Immature natural killer cell (primary cell): ENCODE data around the gene PTGR1. TPM values are rescaled to one million over a fixed set of nuclear protein-coding genes. Genes with fewer than 3 reads are reported as not detected.
"Not testable (repeated sequence)": the region's sequence is repeated elsewhere in the genome, so short reads cannot be mapped to it uniquely, and the experiment has no call there.

ENCODE experiments used
- DNase-seq, 3 donors: peaks; one replicate each; pipeline ENCODE4 v3.0.0; 2022; ENCODE audit warnings: mixed read lengths in 1 of 3
- H3K27ac Mint-ChIP-seq, 6 donors: one replicate each; pipeline ENCODE4 v1.8.0; 2020; ENCODE audit warnings: mixed read lengths in 6 of 6, mild to moderate bottlenecking in 5 of 6, inconsistent platforms in 4 of 6, moderate library complexity in 3 of 6
- H3K27me3 Mint-ChIP-seq, 3 donors: one replicate each; pipeline ENCODE4 v1.8.0; 2020 to 2021; ENCODE audit warnings: low read depth in 3 of 3, mild to moderate bottlenecking in 3 of 3, mixed read lengths in 3 of 3, moderate library complexity in 3 of 3, inconsistent platforms in 1 of 3
- H3K36me3 Mint-ChIP-seq, 3 donors: one replicate each; pipeline ENCODE4 v1.8.0; 2020; ENCODE audit warnings: mixed read lengths in 3 of 3, inconsistent platforms in 2 of 3, mild to moderate bottlenecking in 2 of 3
- H3K4me1 Mint-ChIP-seq, 2 donors: one replicate each; pipeline ENCODE4 v1.8.0; 2020; ENCODE audit warnings: inconsistent platforms in 2 of 2, mild to moderate bottlenecking in 2 of 2, mixed read lengths in 2 of 2, moderate library complexity in 1 of 2
- H3K4me3 Mint-ChIP-seq, 5 donors: one replicate each; pipeline ENCODE4 v1.8.0; 2020; ENCODE audit warnings: mild to moderate bottlenecking in 5 of 5, mixed read lengths in 5 of 5, inconsistent platforms in 3 of 5, moderate library complexity in 3 of 5
- H3K9me3 Mint-ChIP-seq, 6 donors: one replicate each; pipeline ENCODE4 v1.8.0; 2020; ENCODE audit warnings: mild to moderate bottlenecking in 6 of 6, mixed read lengths in 6 of 6, inconsistent platforms in 4 of 6, moderate library complexity in 3 of 6
- polyA plus RNA-seq, 3 donors: library from polyadenylated mRNA; unstranded; fragments of 300-500 nt; fragmentation: Illumina TruSeq; gene quantifications; one replicate each; pipeline ENCODE4 v1.2.3, GENCODE V29; 2021

PTGR1 gene
- polyA plus RNA-seq, 3 donors from 2014 or later = 0.34 TPM; not detected in 2

DNA sequence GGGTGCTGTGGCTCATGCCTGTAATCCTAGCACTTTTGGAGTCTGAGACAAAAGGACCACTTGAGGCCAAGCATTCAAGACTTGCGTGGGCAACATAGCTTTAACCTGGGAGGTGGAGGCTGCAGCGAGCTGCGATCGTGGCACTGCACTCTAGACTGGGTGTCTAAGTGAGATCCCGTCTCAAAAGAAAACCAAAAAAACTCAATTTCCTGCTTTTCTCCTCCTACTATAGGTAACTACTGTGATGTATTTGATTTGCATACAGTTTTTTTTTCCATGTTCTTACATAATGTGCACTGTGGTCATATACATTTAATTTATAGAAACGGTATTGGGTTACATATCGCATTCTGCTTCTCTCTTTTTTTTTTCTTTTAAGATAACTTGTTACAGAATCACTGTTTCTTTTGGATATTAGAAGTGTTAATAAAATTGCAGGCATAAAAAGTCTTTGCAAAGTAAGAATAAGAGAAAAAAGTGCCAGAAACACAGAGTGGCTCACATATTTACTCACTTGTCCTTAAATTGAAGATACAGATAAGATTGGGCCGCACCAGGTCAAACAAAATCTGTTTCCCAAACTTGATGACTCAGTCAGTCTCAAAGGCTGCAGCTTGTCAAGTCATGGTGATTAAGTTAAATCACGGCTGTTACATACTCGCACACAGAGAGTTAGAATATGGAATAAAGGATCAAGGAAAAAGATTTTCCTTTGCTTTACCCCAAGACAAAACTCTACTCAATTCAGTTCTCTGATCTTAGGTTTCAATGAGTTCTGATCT, 2.0 kb upstream of the PTGR1 start:
- Mint-ChIP-seq H3K36me3 (peaks cover 0 to 5% (median 0%) of the 10 kb centered on the region in 3 donors), H3K27ac (no peak overlapping the region), H3K4me1 (peaks cover 25 to 27% of the 10 kb centered on the region in 2 donors), H3K4me3 (no peak overlapping the region), H3K9me3 (peaks cover 0 to 2% (median 0%) of the 10 kb centered on the region in 6 donors), H3K27me3 (peaks cover 17 to 30% (median 30%) of the 10 kb centered on the region in 3 donors)
- DNase-seq = no peak

DNA sequence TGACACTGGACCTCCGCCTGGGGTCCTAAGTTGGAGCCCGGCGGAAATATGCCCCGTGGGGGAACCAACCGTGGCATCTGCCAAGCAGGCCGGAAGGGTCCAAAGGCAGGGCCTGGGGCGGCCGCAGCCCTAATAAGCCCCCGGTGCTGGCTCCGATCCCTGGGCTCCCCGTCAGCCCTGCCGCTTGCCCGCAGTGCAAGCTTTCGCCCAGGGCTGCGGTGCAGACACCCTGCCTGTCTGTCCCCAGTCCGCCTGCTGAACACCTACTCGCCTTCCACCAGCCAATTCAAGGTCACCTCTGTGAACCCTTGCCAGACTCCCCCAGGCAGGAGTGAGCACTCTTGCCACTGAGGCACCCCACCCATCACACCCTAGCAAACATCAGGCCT, 502 bp upstream of the PTGR1 start:
- H3K9me3 Mint-ChIP-seq = peaks cover 0 to 2% (median 0%) of the 10 kb centered on the region in 6 donors
- H3K36me3 Mint-ChIP-seq = peaks cover 0 to 5% (median 0%) of the 10 kb centered on the region in 3 donors
- peaks cover 17 to 33% (median 28%) of the 10 kb centered on the region in 3 donors for H3K27me3 Mint-ChIP-seq
- H3K4me1 Mint-ChIP-seq = peaks cover 25 to 27% of the 10 kb centered on the region in 2 donors
- no peak for DNase-seq
- no peak overlapping the region for H3K27ac Mint-ChIP-seq
- peak overlapping the region in 4 of 5 donors; percentile 63 to 77 (median 72) for H3K4me3 Mint-ChIP-seq

DNA sequence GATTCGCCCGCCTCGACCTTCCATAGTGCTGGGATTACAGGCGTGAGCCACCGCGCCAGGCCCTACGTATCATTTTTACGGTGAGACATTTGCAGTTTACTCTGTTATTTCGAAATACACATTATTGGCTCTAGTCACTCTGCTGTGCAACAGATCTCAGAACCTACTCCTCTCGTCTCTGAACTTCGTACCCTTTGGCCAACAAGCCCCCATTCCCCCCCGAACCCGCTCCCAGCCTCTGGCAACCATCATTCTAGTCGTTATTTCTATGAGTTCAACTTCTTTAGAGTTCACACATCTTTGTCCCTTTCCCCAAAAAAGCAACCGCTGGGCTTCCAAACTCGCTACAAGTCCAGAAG, 735 bp downstream of the PTGR1 start:
- Mint-ChIP-seq H3K4me3 (peak overlapping the region; percentile 75 to 85 (median 80)), H3K9me3 (peaks cover 0 to 2% (median 0%) of the 10 kb centered on the region in 6 donors), H3K36me3 (peaks cover 0 to 5% (median 0%) of the 10 kb centered on the region in 3 donors), H3K27me3 (peaks cover 15 to 39% (median 29%) of the 10 kb centered on the region in 3 donors), H3K27ac (no peak overlapping the region), H3K4me1 (peaks cover 25 to 27% of the 10 kb centered on the region in 2 donors)
- no peak for DNase-seq

DNA sequence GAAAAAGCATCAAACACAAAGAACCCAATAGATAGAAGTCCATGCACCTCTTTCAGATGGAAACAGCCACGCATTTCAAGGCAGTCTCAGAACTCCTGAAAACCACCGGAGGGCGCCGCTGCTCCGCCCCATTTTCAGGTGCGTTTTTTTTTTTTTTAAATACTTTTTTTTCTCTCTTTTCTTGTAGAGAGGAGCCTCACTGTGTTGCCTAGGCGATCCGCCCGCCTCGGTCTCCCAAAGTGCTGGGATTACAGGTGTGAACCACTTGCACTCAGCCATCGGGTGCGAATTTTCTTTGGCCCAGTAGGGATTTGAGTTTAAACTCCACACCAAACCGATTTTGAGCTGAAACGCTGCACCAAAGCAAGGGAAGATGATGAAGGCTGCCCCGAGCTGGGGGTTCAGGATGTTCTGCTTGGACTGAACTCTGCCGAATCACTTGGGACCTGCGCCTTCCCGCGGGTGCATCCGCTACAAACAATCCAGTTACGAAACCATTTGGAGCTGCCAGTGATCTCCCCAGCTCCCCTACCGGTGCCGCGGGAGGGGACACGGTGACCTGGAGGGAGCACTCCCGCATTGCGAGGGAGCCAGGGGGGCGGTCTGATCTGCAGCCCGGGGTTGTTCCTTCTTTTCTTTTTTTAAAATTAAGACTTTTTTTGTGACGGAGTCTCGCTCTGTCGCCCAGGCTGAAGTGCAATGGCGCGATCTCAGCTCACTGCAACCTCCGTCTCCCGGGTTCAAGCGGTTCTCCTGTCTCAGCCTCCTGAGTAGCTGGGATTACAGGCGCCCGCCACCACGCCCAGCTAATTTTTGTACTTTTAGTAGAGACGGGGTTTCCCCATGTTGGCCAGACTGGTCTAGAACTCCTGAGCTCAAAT, 1.4 kb downstream of the PTGR1 start:
- peak; percentile 21 to 27 (median 24) for DNase-seq
- Mint-ChIP-seq H3K4me3 (peak overlapping the region; percentile 75 to 85 (median 80)), H3K9me3 (peaks cover 0 to 2% (median 0%) of the 10 kb centered on the region in 6 donors), H3K4me1 (peaks cover 25 to 27% of the 10 kb centered on the region in 2 donors), H3K27me3 (peaks cover 15 to 43% (median 29%) of the 10 kb centered on the region in 3 donors), H3K27ac (no peak overlapping the region), H3K36me3 (peaks cover 0 to 5% (median 0%) of the 10 kb centered on the region in 3 donors)

DNA sequence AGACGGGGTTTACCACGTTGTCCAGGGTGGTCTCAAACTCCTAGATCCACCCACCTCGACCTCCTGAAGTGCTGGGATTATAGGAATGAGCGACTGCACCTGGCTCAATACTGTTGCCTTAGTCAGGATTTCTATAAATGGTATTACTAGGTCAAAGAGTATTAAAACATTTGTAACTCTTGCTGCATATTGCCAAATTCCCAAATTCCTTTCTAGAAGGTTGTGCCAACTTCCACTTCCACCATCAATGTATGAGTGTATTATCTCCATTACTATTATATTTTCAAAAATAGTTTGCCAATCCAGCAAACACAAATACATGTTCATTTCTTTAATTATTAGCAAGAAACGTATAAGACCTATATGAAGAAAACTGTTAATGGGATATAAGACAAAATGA, 10.6 kb downstream of the PTGR1 start:
- no peak overlapping the region for H3K27ac Mint-ChIP-seq
- H3K27me3 Mint-ChIP-seq = peaks cover under 1 to 8% (median 6%) of the 10 kb centered on the region in 3 donors
- H3K36me3 Mint-ChIP-seq = no peaks in the 10 kb centered on the region
- peaks cover 0 to 3% (median 0%) of the 10 kb centered on the region in 6 donors for H3K9me3 Mint-ChIP-seq
- H3K4me1 Mint-ChIP-seq = no peaks in the 10 kb centered on the region
- DNase-seq = no peak
- H3K4me3 Mint-ChIP-seq = no peak overlapping the region

DNA sequence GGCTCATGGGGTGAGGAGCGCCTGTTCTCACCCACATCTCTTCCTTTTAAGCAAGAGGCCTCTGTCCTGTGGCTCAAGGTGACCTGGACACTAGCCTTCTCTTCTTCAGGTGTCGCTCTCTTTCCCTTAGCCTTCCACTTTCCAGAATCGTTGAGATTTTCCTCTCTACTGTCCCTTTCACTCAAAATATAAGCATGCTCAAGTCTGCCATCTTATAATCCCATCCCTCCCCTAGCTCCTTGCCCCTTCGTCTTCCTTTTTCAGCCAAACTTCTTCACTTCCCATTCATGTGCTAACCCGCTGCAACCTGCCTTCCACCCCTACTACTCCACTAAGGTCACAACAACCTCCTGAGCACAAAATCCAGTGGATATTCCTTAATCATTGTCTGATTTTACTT, 13.1 kb downstream of the PTGR1 start:
- H3K27ac Mint-ChIP-seq = no peak overlapping the region
- H3K27me3 Mint-ChIP-seq = peaks cover 0 to 6% (median 0%) of the 10 kb centered on the region in 3 donors
- no peak overlapping the region for H3K4me3 Mint-ChIP-seq
- H3K9me3 Mint-ChIP-seq = peaks cover 0 to 3% (median 0%) of the 10 kb centered on the region in 6 donors
- no peak for DNase-seq
- no peaks in the 10 kb centered on the region for H3K36me3 Mint-ChIP-seq
- no peaks in the 10 kb centered on the region for H3K4me1 Mint-ChIP-seq

DNA sequence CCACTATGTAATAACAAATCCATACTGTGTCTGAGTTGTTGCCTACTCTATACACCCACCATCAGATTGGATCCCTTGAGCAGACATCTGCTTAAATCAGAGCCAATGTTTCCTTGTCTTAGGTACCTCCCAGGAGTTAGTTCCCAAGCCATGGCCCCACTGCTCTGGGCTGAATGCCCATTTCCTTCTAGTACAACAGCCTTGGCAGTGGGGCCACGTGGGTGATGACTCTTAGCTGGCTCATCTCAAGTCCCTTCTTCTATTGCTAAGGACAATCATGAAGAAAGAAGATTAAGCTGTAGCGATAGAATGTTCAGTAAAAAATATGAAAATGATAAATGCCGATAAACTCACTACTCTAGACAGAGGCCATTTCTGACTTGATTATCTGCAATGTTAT, 16.6 kb downstream of the PTGR1 start:
- DNase-seq = no peak
- Mint-ChIP-seq H3K4me1 (no peaks in the 10 kb centered on the region), H3K4me3 (no peak overlapping the region), H3K27me3 (peaks cover 0 to 7% (median 0%) of the 10 kb centered on the region in 3 donors), H3K36me3 (no peaks in the 10 kb centered on the region), H3K9me3 (peaks cover 0 to 3% (median 0%) of the 10 kb centered on the region in 6 donors), H3K27ac (no peak overlapping the region)

DNA sequence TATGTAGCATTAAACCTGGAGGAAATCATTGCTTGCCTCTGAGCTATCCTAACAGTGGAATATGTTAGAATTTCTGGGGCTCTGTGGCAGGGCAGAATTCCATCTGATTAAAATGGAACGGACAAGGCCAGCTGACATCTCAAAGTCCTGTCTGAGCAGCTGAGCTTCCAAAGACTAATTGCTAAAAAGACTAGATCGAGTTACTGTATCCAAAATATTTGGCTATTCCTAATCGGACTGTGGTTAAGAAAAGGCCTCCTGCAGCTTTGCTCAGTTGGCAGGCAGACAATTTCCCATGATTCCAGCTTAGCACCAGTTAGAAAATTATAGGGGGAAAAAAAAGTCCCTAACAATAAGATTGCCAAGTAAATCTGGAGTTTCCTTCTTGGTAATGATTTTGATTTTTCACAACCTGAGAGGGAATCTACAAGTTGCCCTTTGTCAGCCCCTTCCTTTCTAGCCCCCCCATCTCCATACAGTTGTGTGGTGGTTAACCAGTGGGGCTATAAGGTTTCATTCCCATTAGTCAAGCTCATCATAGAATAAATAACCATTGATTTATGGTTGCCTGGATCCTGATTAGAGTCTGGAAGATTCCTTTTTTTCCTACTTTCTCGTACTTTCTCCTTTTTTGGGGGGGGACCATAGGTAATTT, 26.4 kb downstream of the PTGR1 start:
- DNase-seq = no peak
- Mint-ChIP-seq H3K4me3 (no peak overlapping the region), H3K4me1 (no peaks in the 10 kb centered on the region), H3K27me3 (peaks cover 0 to 8% (median 2%) of the 10 kb centered on the region in 3 donors), H3K27ac (no peak overlapping the region), H3K9me3 (peaks cover 12 to 22% (median 19%) of the 10 kb centered on the region in 6 donors), H3K36me3 (peaks cover 0 to 11% (median 11%) of the 10 kb centered on the region in 3 donors)

DNA sequence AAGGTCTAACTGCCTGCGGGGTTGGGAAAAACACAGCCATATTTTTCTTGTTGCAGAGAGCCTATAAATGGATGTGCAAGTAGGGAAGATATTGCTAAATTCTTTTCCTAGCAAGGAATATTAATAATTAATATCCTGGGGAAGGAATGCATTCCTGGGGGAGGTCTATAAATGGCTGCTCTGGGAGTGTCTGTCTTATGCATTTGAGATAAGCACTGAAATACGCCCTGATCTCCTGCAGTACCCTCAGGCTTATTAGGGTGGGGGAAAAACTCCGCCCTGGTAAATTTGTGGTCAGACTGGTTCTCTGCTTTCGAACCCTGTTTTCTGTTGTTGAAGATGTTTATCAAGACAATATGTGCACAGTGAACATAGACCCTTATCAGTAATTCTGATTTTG, 31.3 kb downstream of the PTGR1 start:
- H3K4me1 Mint-ChIP-seq, DNase-seq, H3K27me3 Mint-ChIP-seq, H3K27ac Mint-ChIP-seq, H3K4me3 Mint-ChIP-seq: not testable (repeated sequence)
- peaks cover 0 to 16% (median 11%) of the 10 kb centered on the region in 3 donors for H3K36me3 Mint-ChIP-seq
- peaks cover 25 to 36% (median 33%) of the 10 kb centered on the region in 6 donors for H3K9me3 Mint-ChIP-seq

DNA sequence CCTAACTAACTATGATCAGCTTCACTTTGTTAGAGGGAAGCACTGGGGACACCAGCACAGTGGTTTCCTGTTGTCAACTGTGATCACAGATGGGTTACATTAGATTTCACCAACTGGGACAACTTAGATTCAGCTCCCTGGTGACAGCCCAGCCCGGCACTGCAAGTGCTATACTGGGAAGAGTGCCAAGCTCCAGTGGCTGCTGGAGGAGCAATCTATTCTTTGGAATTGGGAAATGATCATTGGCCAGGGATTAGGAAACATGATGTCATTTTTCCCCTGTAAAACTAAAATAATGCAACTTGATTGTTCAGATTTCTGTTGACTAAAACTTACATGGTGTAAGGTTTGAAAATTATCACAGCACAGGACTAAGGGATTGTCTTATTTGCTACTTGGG, 33.2 kb downstream of the PTGR1 start:
- DNase-seq = no peak
- no peak overlapping the region for H3K4me3 Mint-ChIP-seq
- H3K36me3 Mint-ChIP-seq = peaks cover 0 to 16% (median 11%) of the 10 kb centered on the region in 3 donors
- no peak overlapping the region for H3K27ac Mint-ChIP-seq
- peaks cover 0 to 6% (median 0%) of the 10 kb centered on the region in 3 donors for H3K27me3 Mint-ChIP-seq
- no peaks in the 10 kb centered on the region for H3K4me1 Mint-ChIP-seq
- peaks cover 27 to 40% (median 33%) of the 10 kb centered on the region in 6 donors for H3K9me3 Mint-ChIP-seq

DNA sequence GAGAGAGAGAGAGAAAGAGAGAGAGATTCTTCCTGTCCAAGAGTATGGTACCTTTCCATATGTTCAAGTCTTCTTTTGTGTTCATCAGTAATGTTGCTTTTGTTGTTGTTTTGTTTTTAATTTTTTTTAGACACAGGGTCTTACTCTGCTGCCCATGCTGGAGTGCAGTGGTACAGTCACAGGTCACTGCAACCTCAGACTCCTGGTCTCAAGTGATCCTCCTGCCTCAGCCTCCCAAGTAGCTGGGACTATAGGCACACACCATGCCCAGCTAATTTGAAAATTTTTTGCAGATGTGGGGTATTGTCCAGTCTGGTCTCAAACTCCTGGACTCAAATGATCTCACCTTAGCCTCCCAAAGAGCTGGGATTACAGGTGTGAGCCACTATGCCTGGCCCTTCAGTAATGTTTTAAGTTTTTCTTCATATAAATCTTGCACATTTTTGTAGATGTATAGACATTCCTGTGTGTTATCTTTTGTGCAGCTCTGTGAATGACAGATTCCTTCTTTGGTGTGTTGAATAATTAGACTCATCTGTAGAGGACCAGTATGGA, 38.2 kb downstream of the PTGR1 start:
- Mint-ChIP-seq H3K27me3 (no peaks in the 10 kb centered on the region), H3K36me3 (no peaks in the 10 kb centered on the region), H3K4me3 (no peak overlapping the region), H3K9me3 (peaks cover 1 to 20% (median 5%) of the 10 kb centered on the region in 6 donors), H3K27ac (no peak overlapping the region), H3K4me1 (no peaks in the 10 kb centered on the region)
- no peak for DNase-seq

DNA sequence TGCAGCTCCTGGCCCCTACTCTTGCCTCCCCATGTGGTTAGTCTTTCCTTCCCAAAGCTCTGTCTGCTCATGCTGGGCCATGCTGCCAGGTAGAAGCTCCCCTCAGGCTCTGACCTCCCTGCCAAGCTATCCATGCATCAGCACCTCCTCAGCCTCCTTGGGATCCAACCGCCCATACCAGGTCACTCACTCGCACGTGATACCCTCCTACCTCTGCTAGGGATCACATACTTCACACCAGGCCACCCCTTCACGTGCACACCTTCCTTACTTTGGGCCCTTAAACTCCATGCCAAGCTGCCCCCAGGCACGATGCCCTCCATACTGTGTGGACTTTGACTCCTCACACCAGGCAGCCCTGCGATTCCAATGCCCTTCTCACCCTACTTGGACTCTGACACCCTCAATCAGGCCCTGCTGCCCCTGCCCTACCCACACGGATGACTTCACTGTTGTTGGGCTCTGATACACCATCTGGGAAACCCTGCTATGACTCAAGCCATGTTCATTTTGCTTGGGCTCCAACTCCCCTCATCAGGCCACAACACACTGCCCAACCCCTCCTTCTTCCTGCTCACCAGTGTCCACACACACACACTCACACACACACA, 40.3 kb downstream of the PTGR1 start:
- no peak overlapping the region for H3K27ac Mint-ChIP-seq
- DNase-seq = no peak
- H3K4me1 Mint-ChIP-seq = no peaks in the 10 kb centered on the region
- no peak overlapping the region for H3K4me3 Mint-ChIP-seq
- H3K27me3 Mint-ChIP-seq = peaks cover 0 to 3% (median 2%) of the 10 kb centered on the region in 3 donors
- peaks cover 0 to 3% (median 0%) of the 10 kb centered on the region in 3 donors for H3K36me3 Mint-ChIP-seq
- peaks cover 0 to 32% (median 16%) of the 10 kb centered on the region in 6 donors for H3K9me3 Mint-ChIP-seq

DNA sequence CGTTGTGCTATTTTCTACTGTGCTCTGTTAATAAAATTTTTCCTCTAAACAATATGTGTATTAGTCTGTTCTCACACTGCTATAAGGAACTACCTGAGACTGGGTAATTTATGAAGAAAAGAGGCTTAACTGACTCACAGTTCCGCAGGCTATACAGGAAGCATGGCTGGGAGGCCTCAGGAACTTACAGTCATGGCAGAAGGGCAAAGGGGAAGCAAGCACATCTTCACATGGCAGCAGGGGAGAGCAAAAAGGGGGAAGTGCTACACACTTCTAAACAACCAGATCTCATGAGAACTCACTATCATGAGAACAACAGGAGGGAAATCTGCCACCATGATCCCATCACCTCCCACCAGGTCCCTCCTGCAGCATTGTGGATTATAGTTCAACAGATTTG, 44.0 kb downstream of the PTGR1 start:
- H3K4me3 Mint-ChIP-seq, DNase-seq, H3K36me3 Mint-ChIP-seq, H3K27me3 Mint-ChIP-seq, H3K4me1 Mint-ChIP-seq, H3K27ac Mint-ChIP-seq: not testable (repeated sequence)
- H3K9me3 Mint-ChIP-seq = peaks cover 4 to 42% (median 15%) of the 10 kb centered on the region in 6 donors
